Panc1 (cell line): ENCODE measurements around the gene JAG1. TPM values are rescaled to one million over a fixed set of nuclear protein-coding genes. Genes with fewer than 3 reads are reported as not detected.

Experiments used
- ATAC-seq: fragments of 200-7000 bp; cut with Tn5 transposase; 2 replicates; pipeline ENCODE4 v1.9.1; 2020; ENCODE audit warnings: mild to moderate bottlenecking, moderate library complexity
- BruUV-seq: library from RNA; stranded (reverse); fragments of 400-500 nt; replicated peaks from 2 replicates; lab custom pipeline; 2021; lab: Mats Ljungman, UMichigan
- CTCF ChIA-PET: fragments of 300-600 bp; sonication (Branson Sonifier 250); formaldehyde crosslinking; loops from one replicate; lab custom pipeline; 2022; ENCODE audit warnings: antibody characterized with exemption; lab: Charles Lee
- POLR2A ChIA-PET: fragments of 300-600 bp; sonication (Branson Sonifier 250); formaldehyde crosslinking; loops from one replicate; lab custom pipeline; 2022; ENCODE audit warnings: antibody characterized with exemption; lab: Charles Lee
- DNase-seq: peaks from one replicate; pipeline ENCODE4 v3.0.0-alpha.2; 2010; ENCODE audit warnings: low read depth, low spot score
- H3K27ac ChIP-seq: 2 replicates; pipeline ENCODE4 v1.5.1; 2011; ENCODE audit warnings: mild to moderate bottlenecking, low read length, inconsistent platforms
- H3K27me3 ChIP-seq: fragments of 200-500 bp; sonication (Bioruptor generic); 2 replicates; pipeline ENCODE4 v1.6.0; 2014; ENCODE audit warnings: low read length, inconsistent platforms; ENCODE audit not compliant: control insufficient read depth, insufficient read depth
- H3K36me3 ChIP-seq: fragments of 200-500 bp; sonication (Bioruptor generic); 2 replicates; pipeline ENCODE4 v1.5.1; 2014; ENCODE audit warnings: inconsistent platforms, mild to moderate bottlenecking, low read length, moderate library complexity; ENCODE audit not compliant: control insufficient read depth, insufficient read depth
- H3K4me1 ChIP-seq: 2 replicates; pipeline ENCODE4 v1.5.1; 2011; ENCODE audit warnings: inconsistent platforms, mild to moderate bottlenecking, low read length, moderate library complexity; ENCODE audit not compliant: control insufficient read depth, insufficient read depth
- H3K4me3 ChIP-seq, 2 experiments: 2 replicates each; pipeline ENCODE4 v1.5.1; 2011 to 2012; ENCODE audit warnings: low read depth in 2 of 2, low read length in 2 of 2, mild to moderate bottlenecking in 2 of 2, inconsistent platforms in 1 of 2, moderate library complexity in 1 of 2
- H3K9me3 ChIP-seq: fragments of 200-500 bp; sonication (Bioruptor generic); 2 replicates; pipeline ENCODE4 v1.5.1; 2014; ENCODE audit warnings: low read depth, mild to moderate bottlenecking, inconsistent platforms, low read length, moderate library complexity; ENCODE audit not compliant: control insufficient read depth, insufficient read depth
- POLR2AphosphoS5 ChIP-seq: IDR thresholded peaks from 2 replicates; pipeline ENCODE4 v1.6.1; 2012; ENCODE audit warnings: mild to moderate bottlenecking, low read depth, low read length, moderate library complexity
- REST ChIP-seq, 2 experiments: IDR thresholded peaks; 2 replicates each; pipeline ENCODE4 v1.6.1; 2011 to 2012; ENCODE audit warnings: low read depth in 2 of 2, control low read depth in 1 of 2, low read length in 1 of 2, mild to moderate bottlenecking in 1 of 2, moderate library complexity in 1 of 2; ENCODE audit not compliant: insufficient read depth in 1 of 2
- SIN3A ChIP-seq: IDR thresholded peaks from 2 replicates; pipeline ENCODE4 v1.6.1; 2012; ENCODE audit warnings: low read depth, mild to moderate bottlenecking, low read length, moderate library complexity, borderline replicate concordance; ENCODE audit not compliant: insufficient read depth
- TCF7L2 ChIP-seq: IDR thresholded peaks from 2 replicates; pipeline ENCODE4 v1.6.1; 2011; ENCODE audit warnings: mild to moderate bottlenecking, low read depth, low read length, inconsistent platforms
- in situ Hi-C: cut with HindIII; loops from 2 replicates; pipeline ENCODE4 v1.10.0; 2016; ENCODE audit warnings: low sequenced_read_pairs, low pct_unique_long_range_greater_than_20kb
- intact Hi-C: fragments of 100-400 bp; cut with micrococcal nuclease; formaldehyde crosslinking; loops from one replicate; pipeline ENCODE4 v1.10.0; 2022; ENCODE audit not compliant: unreplicated experiment
- total RNA-seq: library from RNA; stranded (reverse); gene quantifications from one replicate; pipeline ENCODE4 v1.2.1, GENCODE V29; 2021; ENCODE audit not compliant: unreplicated experiment
- TF ChIP-seq, protein P1 (sequence below): fragments of 450-650 bp; IDR thresholded peaks from 2 replicates; pipeline ENCODE4 v1.5.1; 2017; ENCODE audit warnings: mild to moderate bottlenecking

Gene JAG1
- total RNA-seq, 1 experiment from 2014 or later, result 21.2 TPM

DNA sequence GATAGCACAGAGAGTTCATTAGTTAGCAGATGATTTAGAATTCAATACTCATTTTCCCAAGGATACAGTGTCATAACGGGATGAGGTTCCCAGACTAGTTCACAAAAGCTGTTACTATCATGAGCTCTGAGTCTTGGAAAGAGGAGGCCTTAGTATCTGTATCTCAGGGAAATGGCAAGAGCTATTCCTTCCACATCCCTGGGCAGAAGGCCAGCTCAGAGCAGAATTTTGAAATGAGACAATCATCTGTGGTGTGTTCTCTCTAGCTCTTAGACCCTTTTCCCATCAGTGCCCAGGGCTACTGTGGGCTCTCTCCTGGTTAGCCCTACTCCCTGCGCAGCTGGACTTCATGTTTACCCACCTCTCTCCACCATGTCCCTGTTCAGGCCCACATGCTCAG lies 64.5 kb downstream of the JAG1 start:
- CTCF ChIA-PET, result no interaction called here
- Histone ChIP-seq H3K9me3 (no peaks in the 10 kb centered on the region), H3K4me3 (no peak overlapping the region), H3K27ac (no peak overlapping the region), H3K36me3 (no peaks in the 10 kb centered on the region), H3K27me3 (no peaks in the 10 kb centered on the region), H3K4me1 (peaks cover 10% of the 10 kb centered on the region)
- TF ChIP-seq REST (IDR thresholded peaks at IDR 0.05; ENCODE audit: insufficient read depth in 1 of 2, low read depth in 2 of 2, low read length in 1 of 2) (no peak), SIN3A (no peak), POLR2AphosphoS5 (no peak)
- in situ Hi-C loops (no loop called here), intact Hi-C loops (no loop called here)
- POLR2A ChIA-PET, result no interaction called here
- BruUV-seq, result no TSS peak
- no peak for DNase-seq
- ATAC-seq, result no peak

DNA sequence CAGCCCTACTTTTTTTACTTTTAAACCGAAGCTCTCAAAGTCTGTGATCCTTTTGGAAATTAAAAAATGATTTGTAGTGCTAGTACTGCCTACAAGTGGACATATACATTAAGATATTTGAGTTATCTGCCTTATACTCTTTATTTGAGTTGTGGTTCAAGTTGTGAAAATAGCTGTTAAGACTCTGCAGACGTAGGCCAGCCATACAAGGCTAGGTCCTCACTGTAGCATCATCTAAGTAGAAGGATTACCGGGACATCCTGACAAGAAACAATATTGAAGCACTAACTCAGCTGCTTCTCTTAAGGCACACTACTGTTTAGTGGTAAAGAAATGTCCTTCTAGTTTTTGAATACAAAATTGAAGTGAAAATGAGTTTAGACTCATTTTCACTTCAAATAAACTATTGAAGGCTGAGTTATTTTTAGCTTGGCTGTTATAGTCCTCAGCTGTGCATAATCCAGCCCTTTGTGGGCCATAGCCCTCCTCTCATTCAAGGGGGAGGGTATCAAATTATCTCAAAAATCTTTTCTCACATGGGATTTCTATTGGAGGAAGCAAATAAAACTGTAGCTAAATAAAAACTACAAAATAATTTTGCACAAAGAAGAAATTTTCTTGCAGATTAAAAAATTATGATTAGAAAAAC lies 68.1 kb downstream of the JAG1 start:
- TF ChIP-seq REST (IDR thresholded peaks at IDR 0.05; ENCODE audit: insufficient read depth in 1 of 2, low read depth in 2 of 2, low read length in 1 of 2) (no peak), SIN3A (no peak), TCF7L2 (no peak), POLR2AphosphoS5 (no peak)
- TF ChIP-seq, protein P1, sequence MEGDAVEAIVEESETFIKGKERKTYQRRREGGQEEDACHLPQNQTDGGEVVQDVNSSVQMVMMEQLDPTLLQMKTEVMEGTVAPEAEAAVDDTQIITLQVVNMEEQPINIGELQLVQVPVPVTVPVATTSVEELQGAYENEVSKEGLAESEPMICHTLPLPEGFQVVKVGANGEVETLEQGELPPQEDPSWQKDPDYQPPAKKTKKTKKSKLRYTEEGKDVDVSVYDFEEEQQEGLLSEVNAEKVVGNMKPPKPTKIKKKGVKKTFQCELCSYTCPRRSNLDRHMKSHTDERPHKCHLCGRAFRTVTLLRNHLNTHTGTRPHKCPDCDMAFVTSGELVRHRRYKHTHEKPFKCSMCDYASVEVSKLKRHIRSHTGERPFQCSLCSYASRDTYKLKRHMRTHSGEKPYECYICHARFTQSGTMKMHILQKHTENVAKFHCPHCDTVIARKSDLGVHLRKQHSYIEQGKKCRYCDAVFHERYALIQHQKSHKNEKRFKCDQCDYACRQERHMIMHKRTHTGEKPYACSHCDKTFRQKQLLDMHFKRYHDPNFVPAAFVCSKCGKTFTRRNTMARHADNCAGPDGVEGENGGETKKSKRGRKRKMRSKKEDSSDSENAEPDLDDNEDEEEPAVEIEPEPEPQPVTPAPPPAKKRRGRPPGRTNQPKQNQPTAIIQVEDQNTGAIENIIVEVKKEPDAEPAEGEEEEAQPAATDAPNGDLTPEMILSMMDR, result no peak
- intact Hi-C loops, result no loop called here
- BruUV-seq, result no TSS peak
- CTCF ChIA-PET, result interaction anchor here (0.6 kb wide), 1 partner anchor 68 kb away, joined by 3 read pairs; the partner anchor contains the start of gene JAG1
- Histone ChIP-seq H3K27ac (0 out of 2 replicates have a peak overlapping the region, but pooled peaks have one; percentile 34), H3K9me3 (no peaks in the 10 kb centered on the region; the same call in 1 of the 2 replicates), H3K4me3 (no peak overlapping the region), H3K4me1 (peaks cover 17% of the 10 kb centered on the region), H3K27me3 (no peaks in the 10 kb centered on the region), H3K36me3 (no peaks in the 10 kb centered on the region)
- ATAC-seq (no peak), DNase-seq (no peak)
- POLR2A ChIA-PET, result no interaction called here
- in situ Hi-C loops, result no loop called here
